Gastroesophageal sphincter (tissue), 3 donors: ENCODE results near the gene SRF.

Source experiments
- CTCF ChIP-seq, 4 experiments: fragments of 200-600 bp in 2 of 4; fragments of 450-650 bp in 2 of 4; sonication (generic) in 1 of 4; IDR thresholded peaks; one replicate each; pipeline ENCODE4 v1.5.1; 2017 to 2019; ENCODE audit warnings: antibody characterized with exemption in 4 of 4, mild to moderate bottlenecking in 2 of 4, moderate library complexity in 2 of 4
- POLR2AphosphoS5 ChIP-seq: sonication (generic); formaldehyde crosslinking; IDR thresholded peaks from one replicate; pipeline ENCODE4 v1.6.1; 2017; ENCODE audit warnings: antibody characterized with exemption

GRCh38 chr6:43124481-43124880 lies 46.6 kb upstream of the SRF start:
- no peak for TF ChIP-seq POLR2AphosphoS5
- TF ChIP-seq CTCF (IDR thresholded peaks at IDR 0.05): no peak
